ENCODE results near the gene SPANXN2.
"Not testable (repeated sequence)": the region's sequence is repeated elsewhere in the genome, so short reads cannot be mapped to it uniquely, and the experiment has no call there.

- TF ChIP-seq CTCF (conservative IDR thresholded peaks at IDR 0.05 in 1 of 2, IDR thresholded peaks at IDR 0.05 in 1 of 2; ENCODE audit: low read depth in 1 of 2, low read length in 2 of 2); EZH2 (IDR thresholded peaks at IDR 0.05; ENCODE audit: low read length, missing control alignments): not testable (repeated sequence)
These were observed at the start of gene SPANXN2 for GRCh38 chrX:143720652-143721051.
